HepG2 (cell line): ENCODE data around the gene MRPL42. TPM values are rescaled to one million over a fixed set of nuclear protein-coding genes. Genes with fewer than 3 reads are reported as not detected.

Experiments
- DRAP1 ChIP-seq: IDR thresholded peaks from 2 replicates; pipeline ENCODE4 v1.6.1; 2016; ENCODE audit warnings: missing genetic modification reagents, missing compliant biosample characterization
- EZH2 ChIP-seq: conservative IDR thresholded peaks from 2 replicates; pipeline ENCODE4 v1.6.1; 2012; ENCODE audit warnings: mild to moderate bottlenecking, low read depth, low read length, moderate library complexity
- GABPA ChIP-seq, 2 experiments: IDR thresholded peaks; 2 replicates each; pipeline ENCODE4 v1.6.1; 2011 to 2016; ENCODE audit warnings: low read depth in 2 of 2, low read length in 1 of 2, missing biosample characterization in 1 of 2, missing genetic modification characterization in 1 of 2
- HDAC2 ChIP-seq: sonication (generic); formaldehyde crosslinking; IDR thresholded peaks from 2 replicates; pipeline ENCODE4 v1.4.0; 2020; ENCODE audit warnings: missing genetic modification reagents
- HMG20A ChIP-seq: IDR thresholded peaks from 2 replicates; pipeline ENCODE4 v1.6.1; 2016; ENCODE audit warnings: borderline replicate concordance
- HNF4A ChIP-seq: sonication (generic); formaldehyde crosslinking; IDR thresholded peaks from 2 replicates; pipeline ENCODE4 v1.4.0; 2020; ENCODE audit warnings: missing genetic modification reagents
- IRF2 ChIP-seq: IDR thresholded peaks from 2 replicates; pipeline ENCODE4 v1.6.1; 2018; ENCODE audit warnings: missing genetic modification reagents, missing compliant biosample characterization
- MTF2 ChIP-seq: sonication (generic); formaldehyde crosslinking; IDR thresholded peaks from 2 replicates; pipeline ENCODE4 v1.5.0; 2020; ENCODE audit warnings: missing genetic modification reagents, borderline replicate concordance
- NCOA5 ChIP-seq: sonication (generic); formaldehyde crosslinking; IDR thresholded peaks from 2 replicates; pipeline ENCODE4 v1.4.0; 2020; ENCODE audit warnings: missing genetic modification reagents
- NONO ChIP-seq, 2 experiments: fragments of 450-650 bp in 1 of 2; sonication (generic) in 1 of 2; formaldehyde crosslinking in 1 of 2; IDR thresholded peaks in 1 of 2; conservative IDR thresholded peaks in 1 of 2; 2 replicates each; pipeline versions ENCODE4 v1.6.1 to v1.8.0; 2017 to 2022; ENCODE audit warnings: mild to moderate bottlenecking in 1 of 2, missing genetic modification reagents in 1 of 2, moderate library complexity in 1 of 2
- PHB2 ChIP-seq: fragments of 450-650 bp; IDR thresholded peaks from 2 replicates; pipeline ENCODE4 v1.6.1; 2018; ENCODE audit not compliant: partially characterized antibody
- PITX1 ChIP-seq: sonication (generic); formaldehyde crosslinking; IDR thresholded peaks from 2 replicates; pipeline ENCODE4 v1.5.1; 2020; ENCODE audit warnings: mild to moderate bottlenecking, missing genetic modification reagents
- RNF2 ChIP-seq: fragments of 450-650 bp; conservative IDR thresholded peaks from 2 replicates; pipeline ENCODE4 v1.6.1; 2016; ENCODE audit warnings: low read depth
- SCMH1 ChIP-seq: sonication (generic); formaldehyde crosslinking; IDR thresholded peaks from 2 replicates; pipeline ENCODE4 v1.9.0; 2021; ENCODE audit warnings: missing genetic modification reagents, mild to moderate bottlenecking, borderline replicate concordance
- TEAD3 ChIP-seq: optimal IDR thresholded peaks from 2 replicates; pipeline ENCODE3; 2016; ENCODE audit warnings: borderline replicate concordance
- ZBTB20 ChIP-seq: sonication (generic); formaldehyde crosslinking; IDR thresholded peaks from 2 replicates; pipeline ENCODE4 v1.8.1; 2023; ENCODE audit warnings: missing genetic modification reagents, low read depth, mild to moderate bottlenecking, borderline replicate concordance
- ZMYM2 ChIP-seq: sonication (generic); formaldehyde crosslinking; IDR thresholded peaks from 2 replicates; pipeline ENCODE4 v1.8.0; 2022; ENCODE audit warnings: mild to moderate bottlenecking, missing genetic modification reagents
- ZNF7 ChIP-seq: IDR thresholded peaks from 2 replicates; pipeline ENCODE4 v1.6.1; 2016; ENCODE audit warnings: missing biosample characterization, missing genetic modification reagents
- polyA plus RNA-seq, 8 experiments: library from polyadenylated mRNA; depleted of rRNA in 3 of 8; stranded (reverse) in 7 of 8; unstranded in 1 of 8; fragments of >200 nt; fragmentation: Illumina TruSeq in 4 of 8; extraction: Trizol in 4 of 8; gene quantifications; 2 replicates each; pipeline versions ENCODE4 v1.2.1 to v1.2.3, GENCODE V29; 2011 to 2016; ENCODE audit warnings: low read depth in 4 of 8, missing spikeins in 1 of 8, mixed read lengths in 1 of 8; ENCODE audit not compliant: insufficient read depth in 1 of 8
- total RNA-seq, 5 experiments: library from RNA; depleted of rRNA; stranded (reverse); fragments of >200 nt; fragmentation: Illumina TruSeq; extraction: Trizol; gene quantifications; 2 replicates each; pipeline ENCODE4 v1.2.3, GENCODE V29; 2016; ENCODE audit warnings: low read depth in 1 of 5
- TF ChIP-seq, protein P1 (sequence below): sonication (generic); formaldehyde crosslinking; IDR thresholded peaks from 2 replicates; pipeline ENCODE4 v1.8.0; 2022; ENCODE audit warnings: missing genetic modification reagents, low read depth, mild to moderate bottlenecking, borderline replicate concordance

Gene MRPL42
- total and polyA plus RNA-seq, 2 of the 13 experiments (the other 11 are each of a cell fraction or from before 2014, with no cell fraction given), result 93.3 to 148 TPM

GRCh38 chr12:93451423-93452158, 15.7 kb upstream of the MRPL42 start (continued):
- TF ChIP-seq NONO (IDR thresholded peaks at IDR 0.05), result no peak
- TF ChIP-seq NONO (CRISPR knock-in tag; conservative IDR thresholded peaks at IDR 0.05), result 0 out of 2 replicates have a peak, but pooled peaks have one; percentile 25
- TF ChIP-seq GABPA (IDR thresholded peaks at IDR 0.05; ENCODE audit: low read depth, low read length), result no peak
- TF ChIP-seq GABPA (CRISPR knock-in tag; IDR thresholded peaks at IDR 0.05; ENCODE audit: low read depth), result peak; percentile 47
- TF ChIP-seq ZBTB20, result peak; percentile 40; the same call in 1 of the 2 replicates
- TF ChIP-seq NCOA5, result no peak
- TF ChIP-seq PITX1 (CRISPR knock-in tag), result peak; percentile 62
- TF ChIP-seq, protein P1, sequence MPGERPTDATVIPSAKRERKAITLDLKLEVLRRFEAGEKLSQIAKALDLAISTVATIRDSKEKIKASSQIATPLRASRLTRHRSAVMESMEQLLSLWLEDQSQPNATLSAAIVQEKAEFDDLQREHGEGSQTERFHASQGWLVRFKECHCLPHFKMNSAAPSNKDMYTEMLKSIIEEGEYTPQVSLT (CRISPR knock-in tag), result no peak
- peak; percentile 61 for TF ChIP-seq TEAD3
- no peak for TF ChIP-seq PHB2
- peak; percentile 68 for TF ChIP-seq HDAC2 (CRISPR knock-in tag)
- TF ChIP-seq DRAP1 (CRISPR knock-in tag), result peak; percentile 69; the same call in 1 of the 2 replicates
- TF ChIP-seq SCMH1 (CRISPR knock-in tag), result no peak
- no peak for TF ChIP-seq EZH2
- peak; percentile 49; the same call in 1 of the 2 replicates for TF ChIP-seq IRF2 (CRISPR knock-in tag)
- TF ChIP-seq RNF2, result no peak
- peak; percentile 66; the same call in 1 of the 2 replicates for TF ChIP-seq ZNF7 (CRISPR knock-in tag)
- peak; percentile 63; the same call in 1 of the 2 replicates for TF ChIP-seq ZMYM2
- TF ChIP-seq HNF4A (CRISPR knock-in tag), result peak; percentile 49; the same call in 1 of the 2 replicates
- no peak for TF ChIP-seq MTF2
- peak; percentile 48; the same call in 1 of the 2 replicates for TF ChIP-seq HMG20A
